T-helper 1 cell (primary cell): Measurements from ENCODE around the gene IP6K3.

Source experiments
- DNase-seq, 5 donors: peaks; one replicate each; pipeline ENCODE4 v3.0.0-alpha.2; 2012 to 2020

Gene IP6K3

GRCh38 chr6:33758815-33759216 lies 12.1 kb upstream of the IP6K3 start:
- DNase-seq: no peak

GRCh38 chr6:33757906-33758305 lies 11.2 kb upstream of the IP6K3 start:
- DNase-seq: no peak

DNA sequence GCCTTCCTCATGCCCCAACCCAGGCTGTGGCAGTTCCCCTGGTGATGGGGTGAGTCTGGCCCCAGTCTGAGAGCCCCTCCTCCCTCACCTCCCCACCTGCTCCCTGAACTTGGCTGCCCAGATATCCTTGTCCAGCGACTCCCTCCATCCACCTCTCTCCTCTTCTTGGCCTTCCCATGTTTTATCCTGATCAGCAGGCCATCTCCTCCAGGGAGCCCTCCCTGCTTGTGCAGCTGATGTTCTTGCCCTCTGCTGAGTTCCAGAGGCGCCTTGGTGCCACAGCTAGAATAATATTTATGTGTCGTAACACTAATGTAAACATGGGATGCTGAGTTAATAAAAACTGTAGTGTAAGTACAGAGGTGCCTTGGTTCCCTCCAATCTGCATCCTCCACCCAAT lies 10.4 kb upstream of the IP6K3 start:
- no peak for DNase-seq

GRCh38 chr6:33756211-33756954 lies 9.7 kb upstream of the IP6K3 start:
- DNase-seq: no peak

DNA sequence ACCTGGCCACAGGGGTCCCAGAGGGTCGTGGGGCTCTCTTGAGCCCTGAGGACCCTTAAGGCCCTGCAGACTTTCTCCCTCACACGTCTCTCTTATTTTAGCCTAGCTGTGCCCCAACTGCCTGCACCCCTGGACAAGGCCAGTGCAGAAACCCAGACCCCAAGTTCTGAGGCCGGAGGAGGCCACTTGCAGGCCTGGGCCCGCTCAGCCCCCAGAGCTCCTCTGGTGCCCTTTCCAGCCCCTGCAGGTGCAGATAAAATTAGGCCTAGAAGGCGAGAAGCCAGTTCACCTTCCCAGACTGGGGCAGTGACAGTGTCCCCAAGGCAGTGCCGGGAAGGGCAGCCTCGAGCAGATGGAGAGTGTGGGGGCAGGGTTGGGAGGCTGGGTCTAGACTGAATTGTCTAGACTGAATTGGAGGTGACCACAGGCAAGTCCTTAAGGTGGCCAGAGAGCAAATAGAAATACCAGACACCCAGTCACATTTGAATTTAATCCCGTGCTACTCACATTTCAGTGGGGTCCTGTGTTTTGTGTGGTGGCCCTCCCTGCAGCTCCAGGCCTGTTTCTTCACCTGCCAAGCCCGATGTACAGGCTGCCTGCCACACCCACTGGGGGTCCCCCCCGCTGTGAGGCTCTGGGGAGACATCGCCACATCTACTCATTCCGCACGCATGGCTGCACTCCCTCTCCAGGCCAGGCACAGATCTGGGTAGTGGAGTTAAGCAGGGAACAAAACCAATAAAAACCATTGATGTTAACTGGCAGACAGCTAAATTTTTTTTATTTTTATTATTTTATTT lies 8.6 kb upstream of the IP6K3 start:
- DNase-seq: no peak

GRCh38 chr6:33754222-33754621 lies 7.5 kb upstream of the IP6K3 start:
- DNase-seq: no peak

DNA sequence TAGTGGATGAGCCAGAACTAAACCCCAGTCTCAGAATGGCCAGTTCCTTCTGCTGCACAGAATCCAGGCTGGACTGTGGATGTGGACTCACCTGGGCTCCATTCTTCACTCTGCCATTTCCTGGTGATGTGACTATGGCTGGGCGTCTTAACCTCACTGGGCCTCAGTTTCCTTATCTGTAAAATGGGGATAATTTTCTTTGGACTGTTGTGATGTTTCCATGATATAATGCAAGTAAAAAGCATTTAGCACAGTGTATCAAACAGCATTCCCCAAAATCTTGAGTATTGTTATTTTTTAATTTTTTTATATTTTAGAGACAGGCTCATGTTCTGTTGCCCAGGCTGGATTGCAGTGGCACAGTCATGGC lies 5.9 kb upstream of the IP6K3 start:
- DNase-seq: no peak

- DNase-seq: no peak
Observed at GRCh38 chr6:33751771-33752645, 5.3 kb upstream of the IP6K3 start.

DNA sequence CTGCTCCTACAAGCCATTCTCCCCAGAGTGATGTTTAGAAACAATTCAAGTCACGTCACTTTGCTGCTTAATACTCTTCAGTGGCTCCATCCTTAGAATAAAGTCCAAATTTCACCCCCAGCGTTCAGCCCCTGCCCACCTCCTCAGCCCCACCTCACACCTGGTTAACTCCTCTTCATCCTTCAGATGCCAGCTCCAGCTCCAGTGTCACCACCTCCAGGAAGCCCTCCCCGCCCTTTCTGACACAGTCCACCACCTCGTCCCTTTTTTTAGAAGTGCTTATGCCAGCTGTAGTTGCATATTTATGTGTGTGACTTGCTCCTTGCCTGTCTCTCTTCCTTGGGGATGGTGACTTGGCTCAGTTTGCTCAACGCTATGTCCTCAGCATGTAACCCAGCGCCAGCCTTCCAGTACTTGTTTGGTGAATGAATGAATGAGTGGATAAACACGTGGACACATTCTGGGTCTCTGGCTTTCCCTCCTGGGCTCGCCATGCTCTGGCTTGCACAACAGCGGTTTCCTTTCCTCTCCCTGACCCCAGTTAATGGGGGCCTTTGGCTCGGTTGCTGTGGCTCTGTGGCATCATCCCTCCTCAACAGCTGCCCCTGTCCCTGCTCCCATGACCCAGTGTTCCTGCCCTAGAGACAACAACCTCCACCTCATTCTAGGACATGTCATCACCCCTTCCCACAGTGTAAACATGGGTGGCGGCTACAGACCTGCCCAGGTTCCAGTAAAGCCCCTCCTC lies 3.7 kb upstream of the IP6K3 start:
- DNase-seq: no peak

DNA sequence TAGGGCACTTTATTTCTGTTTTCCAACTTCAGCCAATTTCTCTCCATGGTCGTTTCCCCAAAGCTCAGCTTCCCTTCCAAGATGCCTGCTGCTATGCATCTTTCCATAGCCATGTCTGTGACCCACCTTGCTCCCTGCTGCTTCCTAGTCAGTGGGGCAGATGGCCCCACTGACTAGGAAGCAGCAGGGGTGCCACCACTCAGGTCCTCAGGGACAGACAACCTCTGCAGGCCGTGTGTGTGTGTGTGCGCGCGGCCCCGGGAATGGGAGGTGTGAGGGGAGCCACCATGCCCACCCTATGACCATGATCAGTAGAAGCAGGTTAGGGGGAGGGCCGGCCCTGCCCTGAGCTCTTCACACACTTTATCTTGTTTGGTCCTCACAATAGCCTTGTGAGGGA lies 2.7 kb upstream of the IP6K3 start:
- DNase-seq: no peak

DNA sequence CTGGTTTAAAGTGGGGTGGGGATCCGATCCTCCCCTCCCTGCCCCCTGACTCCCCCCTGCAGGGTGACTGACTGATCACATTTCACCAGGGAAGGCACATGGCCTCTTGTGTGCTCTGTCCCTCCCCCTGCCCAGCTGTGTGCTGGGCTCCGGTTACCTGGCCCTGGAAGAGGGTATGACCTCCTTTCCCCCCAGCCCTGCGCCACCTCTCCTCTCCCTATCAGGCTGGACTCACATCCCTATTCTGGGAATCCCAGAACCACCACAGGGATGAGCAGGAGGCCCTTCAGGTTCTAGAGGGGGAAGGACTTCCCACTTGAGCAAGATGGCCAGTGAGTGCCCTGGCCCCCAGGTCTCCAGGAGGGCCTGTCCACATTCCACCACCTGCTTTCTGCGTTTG lies 2.1 kb upstream of the IP6K3 start:
- no peak for DNase-seq

- no peak for DNase-seq
Observed at GRCh38 chr6:33747823-33748222, 1.1 kb upstream of the IP6K3 start.

DNA sequence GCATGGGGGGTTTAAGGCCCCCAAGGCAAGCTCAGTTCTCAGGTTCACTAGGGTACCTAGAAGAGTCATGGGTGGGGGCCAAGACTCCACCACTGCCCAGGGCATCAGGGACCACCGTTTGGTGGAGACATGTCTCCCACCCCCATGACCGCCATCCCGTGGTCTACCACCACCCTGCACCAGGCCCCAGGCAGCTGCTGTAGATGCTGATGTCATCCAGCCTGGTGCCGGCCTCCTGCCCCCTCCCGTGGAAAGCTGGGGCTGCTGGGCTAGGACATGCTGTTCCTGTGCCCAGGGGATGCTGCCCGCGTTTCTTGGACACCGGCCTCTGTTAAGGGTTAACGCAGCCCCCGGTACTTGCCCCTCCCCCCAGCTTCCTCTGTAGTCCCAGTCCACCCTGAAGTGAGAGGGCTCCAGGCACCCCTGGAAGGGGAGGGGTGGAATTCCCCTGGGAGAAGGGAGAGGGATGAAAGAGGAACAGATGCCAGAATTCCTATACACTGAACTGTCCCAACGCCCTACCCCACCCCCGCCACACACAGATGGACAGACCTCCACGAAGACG lies 587 bp downstream of the IP6K3 start:
- no peak for DNase-seq

GRCh38 chr6:33745548-33745947 lies 1.2 kb downstream of the IP6K3 start:
- no peak for DNase-seq

GRCh38 chr6:33744895-33745546 lies 1.7 kb downstream of the IP6K3 start:
- DNase-seq: no peak

DNA sequence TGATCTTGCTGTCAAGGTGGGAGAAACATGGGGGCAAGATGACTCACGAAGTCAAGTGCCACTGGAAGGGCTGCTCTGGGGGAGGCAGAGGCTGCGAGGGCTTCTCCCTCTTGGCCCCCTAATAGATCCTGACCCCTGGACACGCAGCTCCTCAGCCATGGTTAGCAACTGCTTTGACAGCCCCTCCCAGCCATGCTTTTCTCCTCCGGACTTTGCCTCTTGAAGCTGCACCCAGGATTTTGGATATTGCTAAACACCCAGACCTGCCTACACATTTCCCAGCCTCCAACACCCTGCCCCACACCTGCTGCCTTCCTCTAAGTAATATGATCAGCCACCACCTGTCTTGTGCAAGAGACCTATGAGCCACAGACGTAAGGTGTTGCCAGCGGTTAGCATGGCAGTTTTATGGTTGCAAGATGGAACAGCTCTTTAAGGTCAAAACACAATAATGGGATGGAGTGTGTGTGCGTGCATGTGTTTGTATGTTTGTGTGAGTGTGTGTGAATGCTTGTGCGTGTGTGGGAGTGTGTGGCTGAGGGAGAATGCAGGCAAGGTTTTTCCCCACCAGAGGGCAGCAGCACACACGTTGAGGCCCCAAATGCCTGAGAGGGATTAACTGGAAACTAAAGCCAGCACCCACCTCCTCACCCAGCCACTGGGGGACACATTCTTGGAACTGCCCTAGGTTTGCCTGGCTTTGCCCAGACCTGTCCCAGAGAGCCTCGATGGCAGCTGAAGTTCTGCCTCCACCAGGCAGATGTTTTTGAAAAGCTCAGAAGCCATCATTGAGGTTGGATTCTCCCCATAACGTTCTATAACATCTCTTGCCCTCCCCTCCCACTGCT lies 2.5 kb downstream of the IP6K3 start:
- DNase-seq: peak; percentile 33 to 67 (median 57)

DNA sequence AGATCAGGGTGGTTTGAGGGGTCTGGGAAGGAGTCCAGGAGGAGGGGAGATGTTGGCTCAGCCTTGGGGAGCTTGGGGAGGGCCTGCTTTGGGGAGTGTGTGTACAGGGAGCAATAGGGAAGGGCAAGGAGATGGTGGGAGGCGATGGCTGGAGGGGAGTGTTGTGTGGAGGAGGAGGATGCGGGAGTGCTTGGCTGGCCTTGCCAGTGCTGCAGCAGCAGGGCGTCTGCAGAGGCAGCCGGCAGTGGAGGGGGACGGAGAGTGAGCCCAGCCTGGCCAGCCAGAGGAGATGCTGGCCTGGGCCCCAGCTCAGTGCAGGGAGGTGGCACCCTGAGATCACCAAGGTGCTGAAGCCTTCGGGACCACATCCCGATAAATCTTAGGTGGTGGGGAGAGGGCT lies 3.9 kb downstream of the IP6K3 start:
- DNase-seq: no peak

- DNase-seq: no peak
Observed at GRCh38 chr6:33742092-33742491, 4.6 kb downstream of the IP6K3 start.

DNA sequence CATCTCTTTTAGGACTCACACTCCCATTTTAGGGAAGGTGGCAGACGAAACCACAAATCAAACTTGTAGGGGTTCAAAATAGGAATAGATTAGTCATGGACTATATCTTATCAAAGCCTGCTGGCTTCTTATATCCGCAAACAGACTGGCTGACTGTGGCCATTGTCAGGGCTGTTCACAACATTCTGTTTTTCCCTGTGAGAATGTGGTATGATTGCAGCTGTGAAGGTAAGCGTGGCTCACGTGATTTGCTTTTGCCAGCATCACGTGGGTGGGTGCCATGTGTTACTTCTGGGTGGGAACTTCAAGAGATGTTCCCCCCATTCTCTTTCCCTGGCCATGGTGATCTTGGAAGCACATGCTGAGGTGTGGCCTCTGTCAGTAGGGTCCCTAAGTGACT lies 5.9 kb downstream of the IP6K3 start:
- no peak for DNase-seq

DNA sequence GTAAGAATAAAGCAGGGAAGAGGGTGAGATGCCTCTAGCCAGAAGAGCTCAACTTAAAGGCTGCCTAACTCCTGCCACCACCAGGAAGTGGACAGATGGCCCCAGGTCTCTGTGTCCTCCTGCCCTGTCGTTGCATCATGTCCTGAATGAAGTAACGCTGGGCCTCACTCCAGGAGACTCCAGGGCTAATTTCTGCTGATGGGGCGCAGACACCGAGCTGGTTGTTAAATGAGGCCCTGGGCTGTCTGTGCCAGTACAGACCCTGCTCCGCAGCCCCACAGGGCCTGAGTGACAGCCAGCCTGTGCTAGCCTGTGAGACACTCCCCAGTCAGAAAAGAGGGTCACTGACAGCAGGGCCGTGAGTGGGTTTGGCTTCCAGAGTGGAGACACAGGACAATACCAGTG lies 6.5 kb downstream of the IP6K3 start:
- DNase-seq: no peak

DNA sequence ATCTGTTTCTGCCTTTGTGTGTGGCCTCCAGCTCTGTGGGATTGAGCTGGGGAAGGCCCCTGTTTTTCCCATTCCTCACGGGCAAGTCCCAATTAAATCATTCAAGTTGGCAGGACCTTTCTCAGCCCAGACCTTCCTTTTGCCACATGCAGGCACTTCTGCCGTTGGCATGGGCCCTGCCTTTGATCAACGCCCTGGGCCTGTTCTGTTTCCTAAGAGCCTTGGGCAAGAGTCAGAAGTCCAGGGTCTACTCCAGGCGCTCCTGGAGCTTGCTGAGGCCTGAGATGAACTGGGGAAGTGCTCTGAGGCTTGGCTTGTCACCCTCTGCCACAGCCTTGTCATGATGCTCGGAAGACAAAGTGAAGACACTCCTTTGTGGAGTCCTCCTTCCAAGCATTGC lies 7.1 kb downstream of the IP6K3 start:
- DNase-seq: no peak
